ENCODE results near the gene MANSC1.
"Not testable (repeated sequence)": the region's sequence is repeated elsewhere in the genome, so short reads cannot be mapped to it uniquely, and the experiment has no call there.

The MANSC1 gene

GRCh38 chr12:12365446-12365802 lies 15.4 kb upstream of the MANSC1 start:
- DNase-seq (ENCODE audit: low read depth): no peak

GRCh38 chr12:12364787-12365445 lies 14.9 kb upstream of the MANSC1 start:
- no peak for DNase-seq (ENCODE audit: low read depth)

- no peak for DNase-seq (ENCODE audit: low read depth)
Measured at GRCh38 chr12:12358528-12358927, 8.5 kb upstream of the MANSC1 start.

- DNase-seq (ENCODE audit: low read depth): no peak
Measured at GRCh38 chr12:12357719-12358461, 7.8 kb upstream of the MANSC1 start.

GRCh38 chr12:12356896-12357718 lies 7.1 kb upstream of the MANSC1 start, which contains the start of gene BORCS5:
Gene BORCS5 (plus strand): TSS chr12:12357078. CDS start chr12:12357452, 374 bp downstream.
- DNase-seq (ENCODE audit: low read depth): peak; percentile 99

GRCh38 chr12:12356467-12356895 lies 6.4 kb upstream of the MANSC1 start:
- no peak for DNase-seq (ENCODE audit: low read depth)

GRCh38 chr12:12353807-12354206 lies 3.8 kb upstream of the MANSC1 start:
- no peak for DNase-seq (ENCODE audit: low read depth)

GRCh38 chr12:12353276-12353675 lies 3.2 kb upstream of the MANSC1 start:
- no peak for DNase-seq (ENCODE audit: low read depth)

GRCh38 chr12:12351468-12352185 lies 1.6 kb upstream of the MANSC1 start:
- not testable (repeated sequence) for DNase-seq (ENCODE audit: low read depth)

GRCh38 chr12:12350868-12351463 lies 924 bp upstream of the MANSC1 start:
- DNase-seq (ENCODE audit: low read depth): no peak

- DNase-seq (ENCODE audit: low read depth): no peak
Measured at GRCh38 chr12:12338527-12339168, 11.4 kb downstream of the MANSC1 start.

- DNase-seq (ENCODE audit: low read depth): no peak
Measured at GRCh38 chr12:12336511-12336910, 13.5 kb downstream of the MANSC1 start.

GRCh38 chr12:12336049-12336411 lies 14.0 kb downstream of the MANSC1 start:
- no peak for DNase-seq (ENCODE audit: low read depth)

- DNase-seq (ENCODE audit: low read depth): peak; percentile 48
Measured at GRCh38 chr12:12334367-12335040, 15.5 kb downstream of the MANSC1 start.

GRCh38 chr12:12333407-12334366 lies 16.4 kb downstream of the MANSC1 start:
- no peak for DNase-seq (ENCODE audit: low read depth)

GRCh38 chr12:12331896-12332295 lies 18.1 kb downstream of the MANSC1 start:
- no peak for DNase-seq (ENCODE audit: low read depth)

GRCh38 chr12:12331244-12331771 lies 18.7 kb downstream of the MANSC1 start:
- DNase-seq (ENCODE audit: low read depth): no peak

- DNase-seq (ENCODE audit: low read depth): no peak
Measured at GRCh38 chr12:12327802-12328201, 22.2 kb downstream of the MANSC1 start.

GRCh38 chr12:12326262-12326661 lies 23.8 kb downstream of the MANSC1 start:
- DNase-seq (ENCODE audit: low read depth): no peak

Measured in activated T-helper 9 cell treated with anti-CD3 and anti-CD28 coated beads, Interleukin-2, amount 50 U/mL, for 16 hours (primary cell).